CD4-positive, alpha-beta T cell (primary cell): ENCODE results near the gene COL18A1. TPM values are rescaled to one million over a fixed set of nuclear protein-coding genes. Genes with fewer than 3 reads are reported as not detected.

Experiments
- ATAC-seq: fragments of 200-7000 bp; cut with Tn5 transposase; one replicate; pipeline ENCODE4 v1.10.0; 2022; ENCODE audit warnings: mild to moderate bottlenecking; ENCODE audit not compliant: poor library complexity
- CTCF ChIA-PET: fragments of 350-600 bp; sonication (Branson Sonifier 250); formaldehyde crosslinking; loops from one replicate; lab custom pipeline; 2021; ENCODE audit warnings: antibody characterized with exemption, inconsistent platforms; lab: Charles Lee
- POLR2A ChIA-PET: fragments of 350-600 bp; sonication (Branson Sonifier 250); formaldehyde crosslinking; loops from one replicate; lab custom pipeline; 2021; ENCODE audit warnings: antibody characterized with exemption, inconsistent platforms; lab: Charles Lee
- DNase-seq, 14 experiments: peaks; one replicate each; pipeline ENCODE4 v3.0.0-alpha.2; 2013 to 2020; ENCODE audit warnings: mixed read lengths in 2 of 14
- H3K27ac ChIP-seq, 2 donors: one replicate each; pipeline versions ENCODE4 v1.5.1 to v1.7.0; 2013; ENCODE audit warnings: low read length in 2 of 2, low read depth in 1 of 2, mild to moderate bottlenecking in 1 of 2
- H3K27me3 ChIP-seq, 2 experiments: 1 replicate in 1 of 2; 2 replicates in 1 of 2; pipeline versions ENCODE4 v1.6.1 to v1.7.0; 2013; ENCODE audit warnings: low read length in 2 of 2, control low read depth in 1 of 2, mild to moderate bottlenecking in 1 of 2, moderate library complexity in 1 of 2; ENCODE audit not compliant: insufficient read depth in 2 of 2, control insufficient read depth in 1 of 2
- H3K36me3 ChIP-seq: one replicate; pipeline ENCODE4 v1.6.1; 2013; ENCODE audit warnings: low read length, control low read depth; ENCODE audit not compliant: insufficient read depth
- H3K4me1 ChIP-seq: one replicate; pipeline ENCODE4 v1.6.1; 2013; ENCODE audit warnings: low read length, control low read depth; ENCODE audit not compliant: insufficient read depth
- H3K4me3 ChIP-seq: one replicate; pipeline ENCODE4 v1.5.1; 2013; ENCODE audit warnings: mild to moderate bottlenecking, low read length, moderate library complexity
- H3K9me3 ChIP-seq, 2 experiments: 1 replicate in 1 of 2; 2 replicates in 1 of 2; pipeline versions ENCODE4 v1.6.1 to v1.7.0; 2013; ENCODE audit warnings: low read length in 2 of 2, mild to moderate bottlenecking in 2 of 2, control low read depth in 1 of 2, moderate library complexity in 1 of 2; ENCODE audit not compliant: control insufficient read depth in 1 of 2, insufficient read depth in 1 of 2
- H3K27ac Mint-ChIP-seq: one replicate; pipeline ENCODE4 v1.8.0; 2020; ENCODE audit warnings: mixed read lengths
- H3K27me3 Mint-ChIP-seq: one replicate; pipeline ENCODE4 v1.8.0; 2021; ENCODE audit warnings: mixed read lengths
- H3K36me3 Mint-ChIP-seq: one replicate; pipeline ENCODE4 v1.8.0; 2021; ENCODE audit warnings: low read depth, mixed read lengths
- H3K4me1 Mint-ChIP-seq: one replicate; pipeline ENCODE4 v1.8.0; 2021; ENCODE audit warnings: low read depth, mixed read lengths
- H3K4me3 Mint-ChIP-seq: one replicate; pipeline ENCODE4 v1.8.0; 2020; ENCODE audit warnings: mild to moderate bottlenecking, mixed read lengths
- H3K9me3 Mint-ChIP-seq: one replicate; pipeline ENCODE4 v1.8.0; 2020; ENCODE audit warnings: mixed read lengths
- intact Hi-C, 2 experiments: fragments of 100-400 bp; cut with DNase I in 1 of 2; cut with micrococcal nuclease in 1 of 2; formaldehyde crosslinking; loops; one replicate each; pipeline versions ENCODE4 v1.15.1 to v1.9.0; 2023 to 2025; cut with DNase I, micrococcal nuclease
- total RNA-seq, 174 experiments: library from RNA in 2 of 174; stranded (reverse) in 2 of 174; gene quantifications; one replicate each; pipeline ENCODE4 v1.2.3 and lab custom pipeline; 2021 to 2026
- TF ChIP-seq, protein P1 (sequence below): fragments of 200-600 bp; IDR thresholded peaks from one replicate; pipeline ENCODE4 v1.8.0; 2022; ENCODE audit warnings: antibody characterized with exemption, mild to moderate bottlenecking

Gene COL18A1
- total RNA-seq, 2 experiments from 2014 or later: 15.2 to 16.0 TPM

DNA sequence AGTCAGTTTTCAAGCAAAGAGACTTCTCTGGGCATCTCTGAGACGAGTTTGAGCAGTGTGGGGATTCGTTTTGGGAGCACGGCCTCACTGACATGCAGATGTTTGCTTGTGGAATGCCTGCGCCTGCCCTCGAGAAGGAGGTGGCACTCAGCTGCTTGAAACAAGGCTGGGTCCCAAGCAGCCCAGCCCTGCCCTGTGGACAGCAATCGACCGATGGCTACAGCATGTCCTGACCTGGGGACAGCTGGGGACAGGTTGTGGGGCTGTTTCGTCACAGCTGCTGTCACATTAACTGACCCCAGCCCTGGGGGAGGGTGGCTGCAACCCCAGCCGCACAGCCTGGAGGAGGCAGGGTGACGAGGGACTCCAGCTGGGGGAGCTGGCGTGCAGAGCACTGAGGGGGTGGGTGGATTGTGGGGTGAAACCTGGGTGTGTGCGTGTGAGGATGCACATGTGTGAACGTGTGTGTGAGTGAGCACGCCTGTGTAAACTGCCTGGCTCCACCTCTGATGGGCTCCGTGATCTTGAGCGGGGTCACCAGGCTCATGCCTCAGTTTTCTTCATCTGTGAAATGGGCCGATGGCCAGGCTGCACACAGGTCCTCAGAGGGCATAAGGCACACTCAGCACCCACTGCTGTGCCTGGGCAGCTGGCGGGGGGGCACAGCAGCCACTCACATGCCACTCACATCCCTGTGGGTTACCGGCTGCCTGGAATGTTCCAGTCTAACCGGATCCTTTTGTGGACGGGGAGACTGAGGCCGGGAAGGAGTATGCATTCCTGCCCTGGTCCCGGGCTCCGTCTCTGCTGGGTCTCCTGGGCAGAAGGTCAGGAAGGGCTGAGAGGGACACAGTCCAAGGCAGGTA, 49.3 kb downstream of the COL18A1 start:
- Histone ChIP-seq H3K27me3 (no peaks in the 10 kb centered on the region), H3K27ac (no peak overlapping the region), H3K4me3 (no peak overlapping the region), H3K36me3 (no peaks in the 10 kb centered on the region), H3K4me1 (peaks cover 5% of the 10 kb centered on the region), H3K9me3 (peaks cover 0 to 5% of the 10 kb centered on the region in 2 experiments)
- no peak for DNase-seq
- TF ChIP-seq, protein P1, sequence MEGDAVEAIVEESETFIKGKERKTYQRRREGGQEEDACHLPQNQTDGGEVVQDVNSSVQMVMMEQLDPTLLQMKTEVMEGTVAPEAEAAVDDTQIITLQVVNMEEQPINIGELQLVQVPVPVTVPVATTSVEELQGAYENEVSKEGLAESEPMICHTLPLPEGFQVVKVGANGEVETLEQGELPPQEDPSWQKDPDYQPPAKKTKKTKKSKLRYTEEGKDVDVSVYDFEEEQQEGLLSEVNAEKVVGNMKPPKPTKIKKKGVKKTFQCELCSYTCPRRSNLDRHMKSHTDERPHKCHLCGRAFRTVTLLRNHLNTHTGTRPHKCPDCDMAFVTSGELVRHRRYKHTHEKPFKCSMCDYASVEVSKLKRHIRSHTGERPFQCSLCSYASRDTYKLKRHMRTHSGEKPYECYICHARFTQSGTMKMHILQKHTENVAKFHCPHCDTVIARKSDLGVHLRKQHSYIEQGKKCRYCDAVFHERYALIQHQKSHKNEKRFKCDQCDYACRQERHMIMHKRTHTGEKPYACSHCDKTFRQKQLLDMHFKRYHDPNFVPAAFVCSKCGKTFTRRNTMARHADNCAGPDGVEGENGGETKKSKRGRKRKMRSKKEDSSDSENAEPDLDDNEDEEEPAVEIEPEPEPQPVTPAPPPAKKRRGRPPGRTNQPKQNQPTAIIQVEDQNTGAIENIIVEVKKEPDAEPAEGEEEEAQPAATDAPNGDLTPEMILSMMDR: no peak
- no peaks in the 10 kb centered on the region for H3K27me3 Mint-ChIP-seq
- H3K36me3 Mint-ChIP-seq: no peaks in the 10 kb centered on the region
- H3K4me3 Mint-ChIP-seq: no peak overlapping the region
- ChIA-PET POLR2A (no interaction called here), CTCF (no interaction called here)
- no peaks in the 10 kb centered on the region for H3K9me3 Mint-ChIP-seq
- no peak overlapping the region for H3K27ac Mint-ChIP-seq
- H3K4me1 Mint-ChIP-seq: no peaks in the 10 kb centered on the region
- intact Hi-C loops: no loop called here
- no peak for ATAC-seq

DNA sequence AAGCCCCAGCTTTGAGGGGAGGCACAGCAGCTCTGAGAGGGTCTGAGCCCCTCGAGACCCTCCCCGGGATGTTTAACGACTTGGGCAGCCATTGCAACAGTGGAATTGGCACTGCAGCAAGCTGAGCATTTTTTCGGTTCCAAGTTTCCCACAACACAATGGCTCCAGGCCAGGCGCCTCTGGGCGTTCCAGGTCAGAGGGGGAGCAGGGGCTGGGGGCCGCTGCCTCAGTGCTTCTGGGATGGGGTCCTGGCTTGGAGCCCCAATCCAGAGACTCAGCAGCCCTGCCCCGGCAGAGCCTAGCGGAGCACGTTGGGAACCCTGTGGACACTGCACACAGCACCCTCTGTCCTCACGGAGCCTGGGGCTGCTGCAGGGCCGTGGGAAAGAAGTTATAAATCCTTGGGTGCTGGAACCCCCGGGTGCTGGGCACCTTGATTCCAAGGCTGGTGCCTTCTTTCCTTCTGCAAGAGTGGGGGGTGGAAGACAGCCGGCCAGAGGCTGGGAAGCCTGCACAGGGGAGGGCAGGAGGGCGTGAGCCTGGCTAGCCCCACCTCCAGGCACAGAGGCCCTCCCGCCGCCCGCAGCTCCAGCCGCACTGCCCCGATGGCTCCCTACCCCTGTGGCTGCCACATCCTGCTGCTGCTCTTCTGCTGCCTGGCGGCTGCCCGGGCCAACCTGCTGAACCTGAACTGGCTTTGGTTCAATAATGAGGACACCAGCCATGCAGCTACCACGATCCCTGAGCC, 50.1 kb downstream of the COL18A1 start:
- TF ChIP-seq, protein P1: no peak
- Mint-ChIP-seq H3K9me3 (no peaks in the 10 kb centered on the region), H3K36me3 (no peaks in the 10 kb centered on the region), H3K4me3 (no peak overlapping the region), H3K4me1 (no peaks in the 10 kb centered on the region), H3K27me3 (no peaks in the 10 kb centered on the region), H3K27ac (no peak overlapping the region)
- Histone ChIP-seq H3K36me3 (no peaks in the 10 kb centered on the region), H3K27ac (no peak overlapping the region), H3K4me1 (peaks cover 5% of the 10 kb centered on the region), H3K4me3 (no peak overlapping the region), H3K27me3 (no peaks in the 10 kb centered on the region), H3K9me3 (peaks cover 0 to 5% of the 10 kb centered on the region in 2 experiments)
- intact Hi-C loops: no loop called here
- no peak for ATAC-seq
- no peak for DNase-seq
- CTCF ChIA-PET: no interaction called here
- POLR2A ChIA-PET: no interaction called here

DNA sequence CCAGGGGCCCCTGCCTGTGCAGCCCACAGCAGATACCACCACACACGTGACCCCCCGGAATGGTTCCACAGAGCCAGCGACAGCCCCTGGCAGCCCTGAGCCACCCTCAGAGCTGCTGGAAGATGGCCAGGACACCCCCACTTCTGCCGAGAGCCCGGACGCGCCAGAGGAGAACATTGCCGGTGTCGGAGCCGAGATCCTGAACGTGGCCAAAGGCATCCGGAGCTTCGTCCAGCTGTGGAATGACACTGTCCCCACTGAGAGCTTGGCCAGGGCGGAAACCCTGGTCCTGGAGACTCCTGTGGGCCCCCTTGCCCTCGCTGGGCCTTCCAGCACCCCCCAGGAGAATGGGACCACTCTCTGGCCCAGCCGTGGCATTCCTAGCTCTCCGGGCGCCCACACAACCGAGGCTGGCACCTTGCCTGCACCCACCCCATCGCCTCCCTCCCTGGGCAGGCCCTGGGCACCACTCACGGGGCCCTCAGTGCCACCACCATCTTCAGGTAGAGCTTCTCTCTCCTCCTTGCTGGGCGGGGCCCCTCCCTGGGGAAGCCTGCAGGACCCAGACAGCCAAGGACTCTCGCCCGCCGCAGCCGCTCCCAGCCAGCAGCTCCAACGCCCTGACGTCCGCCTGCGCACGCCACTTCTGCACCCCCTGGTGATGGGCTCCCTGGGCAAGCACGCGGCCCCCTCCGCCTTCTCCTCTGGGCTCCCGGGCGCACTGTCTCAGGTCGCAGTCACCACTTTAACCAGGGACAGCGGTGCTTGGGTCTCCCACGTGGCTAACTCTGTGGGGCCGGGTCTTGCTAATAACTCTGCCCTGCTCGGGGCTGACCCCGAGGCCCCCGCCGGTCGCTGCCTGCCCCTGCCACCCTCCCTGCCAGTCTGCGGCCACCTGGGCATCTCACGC, 51.0 kb downstream of the COL18A1 start:
- Histone ChIP-seq H3K27ac (no peak overlapping the region), H3K4me3 (no peak overlapping the region), H3K36me3 (no peaks in the 10 kb centered on the region), H3K27me3 (no peaks in the 10 kb centered on the region), H3K9me3 (peaks cover under 1 to 5% of the 10 kb centered on the region in 2 experiments), H3K4me1 (peaks cover 5% of the 10 kb centered on the region)
- H3K27ac Mint-ChIP-seq: no peak overlapping the region
- DNase-seq: no peak
- no peak overlapping the region for H3K4me3 Mint-ChIP-seq
- ATAC-seq: no peak
- H3K9me3 Mint-ChIP-seq: no peaks in the 10 kb centered on the region
- no peaks in the 10 kb centered on the region for H3K36me3 Mint-ChIP-seq
- ChIA-PET POLR2A (no interaction called here), CTCF (no interaction called here)
- TF ChIP-seq, protein P1: no peak
- intact Hi-C loops: no loop called here
- H3K4me1 Mint-ChIP-seq: no peaks in the 10 kb centered on the region
- peaks cover 4% of the 10 kb centered on the region for H3K27me3 Mint-ChIP-seq
